GM13977 (cell line): ENCODE results near the gene ORC3.

ENCODE experiments used
- DNase-seq: peaks from one replicate; pipeline ENCODE4 v3.0.0; 2012; ENCODE audit warnings: low spot score
- in situ Hi-C: fragments of 300-500 bp; cut with MboI; formaldehyde crosslinking; loops from one replicate; pipeline ENCODE4 v1.12.0; 2022; ENCODE audit warnings: low sequenced_read_pairs, low pct_unique_long_range_greater_than_20kb, mixed read lengths, inconsistent platforms; ENCODE audit not compliant: unreplicated experiment
- TF ChIP-seq, protein P1 (sequence below): IDR thresholded peaks from 2 replicates; pipeline ENCODE4 v1.5.1; 2012; ENCODE audit warnings: mild to moderate bottlenecking, control low read depth; ENCODE audit not compliant: insufficient read depth; ENCODE audit errors: extremely low read depth, missing control alignments

Gene ORC3

DNA sequence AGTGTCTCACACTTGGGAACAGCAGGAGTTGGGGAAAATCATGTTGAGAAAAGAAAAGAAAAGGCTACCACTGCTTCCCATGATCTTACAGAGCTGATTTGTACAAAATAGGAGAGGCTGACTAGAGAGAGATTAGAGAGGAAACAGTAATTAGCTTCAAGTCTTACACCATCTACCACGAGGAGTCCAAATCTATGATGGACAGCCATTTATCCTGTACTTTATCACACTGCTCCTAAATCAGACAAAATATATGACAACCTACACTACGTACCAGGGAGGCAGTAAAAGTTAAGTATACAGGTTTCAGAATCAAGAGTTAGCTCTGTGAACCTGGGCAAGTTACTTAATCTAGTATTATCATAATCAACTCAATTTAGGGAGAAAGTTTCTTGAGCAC lies 38.1 kb upstream of the ORC3 start:
- TF ChIP-seq, protein P1, sequence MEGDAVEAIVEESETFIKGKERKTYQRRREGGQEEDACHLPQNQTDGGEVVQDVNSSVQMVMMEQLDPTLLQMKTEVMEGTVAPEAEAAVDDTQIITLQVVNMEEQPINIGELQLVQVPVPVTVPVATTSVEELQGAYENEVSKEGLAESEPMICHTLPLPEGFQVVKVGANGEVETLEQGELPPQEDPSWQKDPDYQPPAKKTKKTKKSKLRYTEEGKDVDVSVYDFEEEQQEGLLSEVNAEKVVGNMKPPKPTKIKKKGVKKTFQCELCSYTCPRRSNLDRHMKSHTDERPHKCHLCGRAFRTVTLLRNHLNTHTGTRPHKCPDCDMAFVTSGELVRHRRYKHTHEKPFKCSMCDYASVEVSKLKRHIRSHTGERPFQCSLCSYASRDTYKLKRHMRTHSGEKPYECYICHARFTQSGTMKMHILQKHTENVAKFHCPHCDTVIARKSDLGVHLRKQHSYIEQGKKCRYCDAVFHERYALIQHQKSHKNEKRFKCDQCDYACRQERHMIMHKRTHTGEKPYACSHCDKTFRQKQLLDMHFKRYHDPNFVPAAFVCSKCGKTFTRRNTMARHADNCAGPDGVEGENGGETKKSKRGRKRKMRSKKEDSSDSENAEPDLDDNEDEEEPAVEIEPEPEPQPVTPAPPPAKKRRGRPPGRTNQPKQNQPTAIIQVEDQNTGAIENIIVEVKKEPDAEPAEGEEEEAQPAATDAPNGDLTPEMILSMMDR = no peak
- DNase-seq = no peak
- in situ Hi-C loops = no loop called here

DNA sequence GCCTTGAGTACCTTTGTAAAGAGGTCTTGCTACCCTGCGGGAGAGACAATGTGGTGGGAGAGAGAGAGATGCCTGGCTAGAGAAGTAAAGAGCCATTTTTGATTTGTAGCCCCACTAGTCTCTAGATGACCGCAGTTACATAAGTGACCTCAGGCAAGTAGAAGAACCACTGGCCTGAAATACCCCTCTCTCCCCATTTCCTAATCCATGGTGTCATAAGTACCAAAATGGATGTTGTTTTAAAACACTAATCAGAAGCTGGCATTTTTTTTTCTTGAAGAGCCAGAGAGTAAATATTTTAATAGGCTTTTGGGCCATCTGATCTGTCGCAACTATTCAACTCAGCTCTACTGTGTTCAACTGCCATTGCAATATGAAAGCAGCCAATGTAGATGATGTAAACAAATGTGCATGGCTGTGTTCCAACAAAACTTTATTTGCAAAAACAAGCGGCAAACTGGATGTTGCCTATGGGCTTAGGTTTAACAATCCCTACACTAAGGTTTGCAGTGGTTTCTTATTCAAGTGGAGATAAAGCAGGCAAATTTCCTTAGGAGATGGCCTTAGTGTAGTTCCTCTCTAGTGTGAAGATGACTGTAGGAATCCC lies 36.7 kb upstream of the ORC3 start:
- TF ChIP-seq, protein P1 = no peak
- DNase-seq = no peak

DNA sequence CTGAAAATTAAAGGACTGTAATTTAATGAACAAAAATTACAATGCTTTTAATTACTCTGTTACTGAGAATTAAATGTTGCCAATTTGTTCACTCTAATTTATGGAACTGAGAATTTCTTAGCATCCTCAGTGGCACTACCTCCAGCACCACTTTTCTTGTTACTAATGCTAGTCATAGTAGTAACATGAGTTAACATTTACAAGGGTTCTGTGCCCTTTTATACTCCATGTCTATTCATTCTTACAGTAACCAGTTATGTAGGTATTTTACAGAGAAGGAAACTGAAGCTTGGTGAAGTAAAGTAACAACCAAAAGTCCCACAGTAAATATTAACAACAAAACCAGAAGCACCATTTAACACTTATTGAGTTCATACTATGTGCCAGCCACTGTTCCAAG lies 34.4 kb upstream of the ORC3 start:
- TF ChIP-seq, protein P1 = no peak
- in situ Hi-C loops = no loop called here

More for the DNA sequence above, 36.7 kb upstream of the ORC3 start:
- in situ Hi-C loops = no loop called here

DNA sequence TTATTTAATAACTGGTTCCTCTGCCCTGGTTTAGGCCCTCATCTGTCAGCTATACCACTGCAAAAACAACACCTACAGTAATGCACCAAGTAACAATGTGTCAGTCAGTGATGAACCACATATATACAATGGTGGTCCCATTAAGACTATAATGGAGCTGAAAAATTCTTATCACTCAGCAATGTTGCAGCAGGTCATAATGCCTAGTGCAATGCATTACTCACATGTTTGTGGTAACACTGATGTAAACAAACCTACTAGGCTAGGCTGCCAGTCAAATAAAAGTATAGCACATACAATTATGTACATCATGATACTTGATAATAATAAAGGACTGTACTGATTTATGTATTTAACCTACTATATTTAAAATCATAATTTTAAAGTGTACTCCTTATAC lies 31.5 kb upstream of the ORC3 start:
- in situ Hi-C loops = no loop called here
- TF ChIP-seq, protein P1 = no peak
- DNase-seq = no peak

More for the DNA sequence above, 34.4 kb upstream of the ORC3 start:
- no peak for DNase-seq

DNA sequence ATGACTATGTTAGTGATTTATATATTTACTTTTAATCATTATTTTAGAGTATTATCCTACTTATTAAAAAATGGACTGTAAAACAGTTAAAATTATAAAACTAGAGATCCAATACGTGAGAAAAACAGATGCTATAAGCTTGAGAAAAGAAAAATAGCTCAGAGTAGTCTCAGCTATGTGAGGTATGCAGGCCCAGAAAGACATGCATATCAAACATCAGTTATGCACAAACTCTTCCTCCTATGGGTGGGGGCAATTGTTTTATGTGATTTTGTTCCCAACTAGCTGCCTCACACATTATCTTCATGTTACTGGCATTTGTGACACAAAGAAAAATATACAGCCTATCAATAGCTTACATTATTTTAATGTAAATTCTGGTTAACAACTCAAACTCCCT lies 28.9 kb upstream of the ORC3 start:
- in situ Hi-C loops = no loop called here
- TF ChIP-seq, protein P1 = no peak
- DNase-seq = no peak

DNA sequence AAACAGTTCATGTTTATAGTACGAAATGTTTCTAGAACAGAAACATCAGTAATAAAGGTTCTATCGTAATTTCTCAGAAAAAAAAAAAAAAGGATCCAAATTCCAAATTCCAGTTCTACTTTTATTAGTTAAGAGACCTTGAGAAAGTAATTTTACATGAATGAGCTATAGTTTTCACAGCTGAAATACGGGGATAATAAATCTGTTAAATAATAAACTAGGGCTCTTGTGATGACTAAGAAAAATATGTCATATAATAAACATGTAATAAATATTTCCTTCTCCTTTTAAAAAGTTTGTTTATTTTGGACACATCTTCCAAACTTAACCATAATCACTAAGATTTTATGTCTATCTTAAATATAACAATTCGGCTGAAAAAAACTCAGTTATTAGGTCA lies 17.9 kb upstream of the ORC3 start:
- TF ChIP-seq, protein P1 = no peak
- DNase-seq = no peak
- in situ Hi-C loops = no loop called here
